Loucy (cell line): Measurements from ENCODE around the gene POLR3B.

Experiments
- H2AFZ ChIP-seq: fragments of 200-600 bp; sonication (generic); 2 replicates; pipeline ENCODE4 v1.6.0; 2016; ENCODE audit warnings: antibody characterized with exemption, mild to moderate bottlenecking, low read length, moderate library complexity
- H3F3A ChIP-seq: fragments of 200-600 bp; 2 replicates; pipeline ENCODE4 v1.6.0; 2016; ENCODE audit warnings: antibody characterized with exemption, low read depth, mild to moderate bottlenecking
- H3K27me3 ChIP-seq: fragments of 200-600 bp; sonication (generic); 2 replicates; pipeline ENCODE4 v1.6.1; 2014; ENCODE audit warnings: low read length, mild to moderate bottlenecking; ENCODE audit not compliant: insufficient read depth, poor library complexity, severe bottlenecking
- H3K36me3 ChIP-seq: fragments of 200-600 bp; sonication (generic); 2 replicates; pipeline ENCODE4 v1.6.1; 2016; ENCODE audit warnings: low read length; ENCODE audit not compliant: insufficient read depth
- H3K4me1 ChIP-seq: fragments of 200-600 bp; sonication (generic); 2 replicates; pipeline ENCODE4 v1.5.1; 2014; ENCODE audit warnings: low read length, mild to moderate bottlenecking; ENCODE audit not compliant: insufficient read depth, poor library complexity, severe bottlenecking
- H3K4me2 ChIP-seq: fragments of 200-600 bp; sonication (generic); 2 replicates; pipeline ENCODE4 v1.6.0; 2014; ENCODE audit warnings: antibody characterized with exemption, low read length, low read depth, mild to moderate bottlenecking; ENCODE audit not compliant: poor library complexity, severe bottlenecking
- H3K4me3 ChIP-seq: fragments of 200-600 bp; sonication (generic); 2 replicates; pipeline ENCODE4 v1.5.1; 2014; ENCODE audit warnings: low read length, mild to moderate bottlenecking, mixed read lengths; ENCODE audit not compliant: poor library complexity, severe bottlenecking
- H3K79me2 ChIP-seq: fragments of 200-600 bp; sonication (generic); 2 replicates; pipeline ENCODE4 v1.6.1; 2014; ENCODE audit warnings: low read length; ENCODE audit not compliant: insufficient read depth
- H3K9ac ChIP-seq: fragments of 200-600 bp; sonication (generic); 2 replicates; pipeline ENCODE4 v1.6.0; 2014; ENCODE audit warnings: mild to moderate bottlenecking, low read depth, low read length, moderate library complexity; ENCODE audit not compliant: poor library complexity, severe bottlenecking
- H3K9me2 ChIP-seq: fragments of 200-600 bp; sonication (generic); replicated peaks from 2 replicates; pipeline ENCODE4 v1.6.1; 2016; ENCODE audit warnings: low read depth, low read length, mixed read lengths
- H3K9me3 ChIP-seq: fragments of 200-600 bp; sonication (generic); 2 replicates; pipeline ENCODE4 v1.6.1; 2014; ENCODE audit warnings: mild to moderate bottlenecking, antibody characterized with exemption, low read length, low read depth; ENCODE audit not compliant: insufficient read depth
- H4K20me1 ChIP-seq: fragments of 200-600 bp; sonication (generic); 2 replicates; pipeline ENCODE4 v1.6.0; 2014; ENCODE audit warnings: antibody characterized with exemption, low read length, mild to moderate bottlenecking; ENCODE audit not compliant: insufficient read depth, poor library complexity, severe bottlenecking
- CTCF ChIP-seq: fragments of 200-600 bp; sonication (generic); conservative IDR thresholded peaks from 2 replicates; pipeline ENCODE4 v1.5.1; 2014; ENCODE audit warnings: mild to moderate bottlenecking, antibody characterized with exemption, low read length
- EZH2phosphoT487 ChIP-seq: fragments of 200-600 bp; IDR thresholded peaks from 2 replicates; pipeline ENCODE4 v1.6.1; 2018; ENCODE audit warnings: antibody characterized with exemption, mild to moderate bottlenecking, moderate library complexity, borderline replicate concordance

The POLR3B gene

GRCh38 chr12:106506691-106507090, 149.1 kb downstream of the POLR3B start:
- Histone ChIP-seq H3K79me2 (no peaks in the 10 kb centered on the region), H3K9ac (no peak overlapping the region), H4K20me1 (no peaks in the 10 kb centered on the region), H3F3A (no peaks in the 10 kb centered on the region), H3K9me2 (no peaks in the 10 kb centered on the region), H3K27me3 (no peaks in the 10 kb centered on the region), H3K4me1 (no peaks in the 10 kb centered on the region), H3K4me3 (no peak overlapping the region), H2AFZ (no peak overlapping the region), H3K9me3 (no peaks in the 10 kb centered on the region), H3K4me2 (no peak overlapping the region), H3K36me3 (peaks cover 36% of the 10 kb centered on the region; the same call in 1 of the 2 replicates)
- no peak for TF ChIP-seq EZH2phosphoT487

GRCh38 chr12:106508966-106509365, 151.4 kb downstream of the POLR3B start:
- no peak for TF ChIP-seq CTCF
- no peak for TF ChIP-seq EZH2phosphoT487
- Histone ChIP-seq H3F3A (no peaks in the 10 kb centered on the region), H3K36me3 (peaks cover 29% of the 10 kb centered on the region; the same call in 1 of the 2 replicates), H3K27me3 (no peaks in the 10 kb centered on the region), H3K9me3 (no peaks in the 10 kb centered on the region), H4K20me1 (no peaks in the 10 kb centered on the region), H3K4me3 (no peak overlapping the region), H3K79me2 (no peaks in the 10 kb centered on the region), H3K9me2 (no peaks in the 10 kb centered on the region), H3K4me1 (no peaks in the 10 kb centered on the region), H3K9ac (no peak overlapping the region), H3K4me2 (no peak overlapping the region), H2AFZ (no peak overlapping the region)

- no peaks in the 10 kb centered on the region for H3K9me3 ChIP-seq
- H2AFZ ChIP-seq: no peak overlapping the region
- H3K27me3 ChIP-seq: no peaks in the 10 kb centered on the region
- no peaks in the 10 kb centered on the region for H3K79me2 ChIP-seq
- H3K4me1 ChIP-seq: no peaks in the 10 kb centered on the region
- H3K4me3 ChIP-seq: no peak overlapping the region
- H3K4me2 ChIP-seq: no peak overlapping the region
- no peak for TF ChIP-seq EZH2phosphoT487
- no peak for TF ChIP-seq CTCF
- no peaks in the 10 kb centered on the region for H3K9me2 ChIP-seq
- H3K9ac ChIP-seq: no peak overlapping the region
- H3F3A ChIP-seq: no peaks in the 10 kb centered on the region
- peaks cover 11% of the 10 kb centered on the region; the same call in 1 of the 2 replicates for H3K36me3 ChIP-seq
- H4K20me1 ChIP-seq: no peaks in the 10 kb centered on the region
Measured at GRCh38 chr12:106511365-106511764, 153.8 kb downstream of the POLR3B start.

GRCh38 chr12:106517314-106517713, 159.8 kb downstream of the POLR3B start:
- H3K4me1 ChIP-seq: no peaks in the 10 kb centered on the region
- no peak overlapping the region for H3K4me2 ChIP-seq
- H3K79me2 ChIP-seq: no peaks in the 10 kb centered on the region
- no peaks in the 10 kb centered on the region for H4K20me1 ChIP-seq
- no peaks in the 10 kb centered on the region for H3K9me2 ChIP-seq
- no peak overlapping the region for H2AFZ ChIP-seq
- H3K27me3 ChIP-seq: no peaks in the 10 kb centered on the region
- no peaks in the 10 kb centered on the region for H3F3A ChIP-seq
- TF ChIP-seq EZH2phosphoT487: no peak
- H3K9ac ChIP-seq: no peak overlapping the region
- no peak overlapping the region for H3K4me3 ChIP-seq
- no peaks in the 10 kb centered on the region for H3K36me3 ChIP-seq
- no peaks in the 10 kb centered on the region for H3K9me3 ChIP-seq
